ENCODE results near the gene IL4R.

- no peak for TF ChIP-seq CTCF (conservative IDR thresholded peaks at IDR 0.05)
- no peak for TF ChIP-seq ZFX (IDR thresholded peaks at IDR 0.05)
These were observed 49.6 kb upstream of the IL4R start for GRCh38 chr16:27264151-27264550.

Data from C4-2B (cell line).